Fibroblast of skin of left biceps (primary cell): ENCODE results near the gene RPA1.

Source experiments
- DNase-seq, 2 experiments: peaks; one replicate each; pipeline ENCODE4 v3.0.0-alpha.2; 2013; ENCODE audit warnings: low read depth in 2 of 2

RPA1 gene

GRCh38 chr17:1908699-1909309, 79.0 kb downstream of the RPA1 start:
- peak; percentile 36 to 46 for DNase-seq

GRCh38 chr17:1909985-1910384, 80.2 kb downstream of the RPA1 start:
- no peak for DNase-seq

- DNase-seq: no peak
Observed at GRCh38 chr17:1912146-1912545, 82.3 kb downstream of the RPA1 start.

- no peak for DNase-seq
Observed at GRCh38 chr17:1913702-1914101, 83.9 kb downstream of the RPA1 start.

GRCh38 chr17:1914661-1915083, 84.9 kb downstream of the RPA1 start:
- DNase-seq: no peak

GRCh38 chr17:1915889-1916288, 86.1 kb downstream of the RPA1 start:
- no peak for DNase-seq

- no peak for DNase-seq
Observed at GRCh38 chr17:1916316-1916715, 86.5 kb downstream of the RPA1 start.

- DNase-seq: no peak
Observed at GRCh38 chr17:1916963-1917715, 87.3 kb downstream of the RPA1 start.

- DNase-seq: no peak
Observed at GRCh38 chr17:1918346-1919162, 88.7 kb downstream of the RPA1 start.

- no peak for DNase-seq
Observed at GRCh38 chr17:1919201-1919600, 89.4 kb downstream of the RPA1 start.

- DNase-seq: no peak
Observed at GRCh38 chr17:1920948-1921351, 91.1 kb downstream of the RPA1 start.

- DNase-seq: no peak
Observed at GRCh38 chr17:1928976-1929375, 99.2 kb downstream of the RPA1 start.

GRCh38 chr17:1930337-1930645, 100.5 kb downstream of the RPA1 start:
- DNase-seq: no peak

- DNase-seq: no peak
Observed at GRCh38 chr17:1931844-1932579, 102.2 kb downstream of the RPA1 start.

- DNase-seq: no peak
Observed at GRCh38 chr17:1933875-1934715, 104.3 kb downstream of the RPA1 start.

- no peak for DNase-seq
Observed at GRCh38 chr17:1934901-1935300, 105.1 kb downstream of the RPA1 start.

- no peak for DNase-seq
Observed at GRCh38 chr17:1936766-1937165, 107.0 kb downstream of the RPA1 start.

GRCh38 chr17:1937461-1937860, 107.7 kb downstream of the RPA1 start:
- DNase-seq: no peak

- DNase-seq: no peak
Observed at GRCh38 chr17:1939981-1940809, 110.4 kb downstream of the RPA1 start.

- no peak for DNase-seq
Observed at GRCh38 chr17:1940810-1941185, 111.0 kb downstream of the RPA1 start.
